IPS DF 4.7 (cell line): ENCODE measurements around the gene FKBP1C.
"Not testable (repeated sequence)": the region's sequence is repeated elsewhere in the genome, so short reads cannot be mapped to it uniquely, and the experiment has no call there.

ENCODE experiments used
- DNase-seq: peaks from one replicate; pipeline ENCODE4 v3.0.0-alpha.2; 2013; ENCODE audit warnings: low spot score; ENCODE audit errors: extremely low read depth

FKBP1C gene

GRCh38 chr6:63211343-63211742 is at the start of gene FKBP1C:
Gene FKBP1C, plus strand, starts transcription at chr6:63211469.
- not testable (repeated sequence) for DNase-seq

- DNase-seq = not testable (repeated sequence)
Observed at GRCh38 chr6:63164047-63164803, 47.0 kb upstream of the FKBP1C start.

GRCh38 chr6:63174173-63174572 is 37.1 kb upstream of the FKBP1C start:
- no peak for DNase-seq

- DNase-seq = no peak
Observed at GRCh38 chr6:63176181-63176580, 35.1 kb upstream of the FKBP1C start.

GRCh38 chr6:63180367-63180766 is 30.9 kb upstream of the FKBP1C start:
- DNase-seq = no peak

- no peak for DNase-seq
Observed at GRCh38 chr6:63186970-63187369, 24.3 kb upstream of the FKBP1C start.

- no peak for DNase-seq
Observed at GRCh38 chr6:63188828-63189227, 22.4 kb upstream of the FKBP1C start.

- DNase-seq = no peak
Observed at GRCh38 chr6:63193324-63193723, 17.9 kb upstream of the FKBP1C start.

GRCh38 chr6:63197741-63198140 is 13.5 kb upstream of the FKBP1C start:
- DNase-seq = no peak

GRCh38 chr6:63213325-63213724 is 2.1 kb downstream of the FKBP1C start:
- DNase-seq = no peak

- DNase-seq = no peak
Observed at GRCh38 chr6:63214816-63215215, 3.5 kb downstream of the FKBP1C start.

GRCh38 chr6:63224179-63224578 is 12.9 kb downstream of the FKBP1C start:
- DNase-seq = no peak

- not testable (repeated sequence) for DNase-seq
Observed at GRCh38 chr6:63225987-63226386, 14.7 kb downstream of the FKBP1C start.

- not testable (repeated sequence) for DNase-seq
Observed at GRCh38 chr6:63227928-63228894, 16.9 kb downstream of the FKBP1C start.

- not testable (repeated sequence) for DNase-seq
Observed at GRCh38 chr6:63230027-63230426, 18.8 kb downstream of the FKBP1C start.

GRCh38 chr6:63230511-63230910 is 19.2 kb downstream of the FKBP1C start:
- DNase-seq = not testable (repeated sequence)

GRCh38 chr6:63236398-63236817 is 25.1 kb downstream of the FKBP1C start:
- peak; percentile 28 for DNase-seq

- DNase-seq = no peak
Observed at GRCh38 chr6:63245420-63245819, 34.2 kb downstream of the FKBP1C start.

- DNase-seq = no peak
Observed at GRCh38 chr6:63245909-63246308, 34.6 kb downstream of the FKBP1C start.

GRCh38 chr6:63246581-63246980 is 35.3 kb downstream of the FKBP1C start:
- no peak for DNase-seq

- DNase-seq = no peak
Observed at GRCh38 chr6:63249875-63250482, 38.7 kb downstream of the FKBP1C start.

- DNase-seq = no peak
Observed at GRCh38 chr6:63259153-63259552, 47.9 kb downstream of the FKBP1C start.
